GM21576 (cell line): ENCODE results near the gene HTR3A.
"Not testable (repeated sequence)": the region's sequence is repeated elsewhere in the genome, so short reads cannot be mapped to it uniquely, and the experiment has no call there.

ENCODE experiments used
- ATAC-seq: cut with Tn5 transposase; IDR thresholded peaks from one replicate; pipeline ENCODE4 v1.9.1; 2021; ENCODE audit warnings: mild to moderate bottlenecking, moderate library complexity; ENCODE audit not compliant: unreplicated experiment

HTR3A gene

GRCh38 chr11:113974741-113975470, at the start of gene HTR3A:
Gene HTR3A (plus strand): TSS chr11:113975108. CDS start chr11:113975326, 218 bp downstream.
- no peak for ATAC-seq

- ATAC-seq: no peak
Measured at GRCh38 chr11:113926273-113927197, 48.4 kb upstream of the HTR3A start.

- ATAC-seq: no peak
Measured at GRCh38 chr11:113928311-113928710, 46.6 kb upstream of the HTR3A start.

GRCh38 chr11:113932788-113933187, 42.1 kb upstream of the HTR3A start:
- ATAC-seq: no peak

GRCh38 chr11:113934193-113934592, 40.7 kb upstream of the HTR3A start:
- ATAC-seq: not testable (repeated sequence)

GRCh38 chr11:113934761-113935160, 40.1 kb upstream of the HTR3A start:
- no peak for ATAC-seq

- ATAC-seq: no peak
Measured at GRCh38 chr11:113935858-113936257, 39.0 kb upstream of the HTR3A start.

GRCh38 chr11:113937918-113938317, 37.0 kb upstream of the HTR3A start:
- no peak for ATAC-seq

- ATAC-seq: no peak
Measured at GRCh38 chr11:113942256-113942655, 32.7 kb upstream of the HTR3A start.

- not testable (repeated sequence) for ATAC-seq
Measured at GRCh38 chr11:113946162-113946561, 28.7 kb upstream of the HTR3A start.

GRCh38 chr11:113947994-113948393, 26.9 kb upstream of the HTR3A start:
- no peak for ATAC-seq

- ATAC-seq: no peak
Measured at GRCh38 chr11:113949891-113950290, 25.0 kb upstream of the HTR3A start.

- ATAC-seq: no peak
Measured at GRCh38 chr11:113951537-113951936, 23.4 kb upstream of the HTR3A start.

- ATAC-seq: no peak
Measured at GRCh38 chr11:113952070-113952469, 22.8 kb upstream of the HTR3A start.

- no peak for ATAC-seq
Measured at GRCh38 chr11:113952588-113952987, 22.3 kb upstream of the HTR3A start.

- ATAC-seq: no peak
Measured at GRCh38 chr11:113954235-113954634, 20.7 kb upstream of the HTR3A start.

GRCh38 chr11:113956986-113957385, 17.9 kb upstream of the HTR3A start:
- no peak for ATAC-seq

GRCh38 chr11:113960702-113961330, 14.1 kb upstream of the HTR3A start:
- ATAC-seq: no peak

- no peak for ATAC-seq
Measured at GRCh38 chr11:113967361-113967760, 7.5 kb upstream of the HTR3A start.

GRCh38 chr11:113971506-113972195, 3.3 kb upstream of the HTR3A start:
- ATAC-seq: no peak

GRCh38 chr11:113977071-113977490, 2.2 kb downstream of the HTR3A start:
- ATAC-seq: no peak
